Smooth muscle cell of bladder (primary cell): Measurements from ENCODE around the gene OR1F1. TPM values are rescaled to one million over a fixed set of nuclear protein-coding genes. Genes with fewer than 3 reads are reported as not detected.

Experiments used
- total RNA-seq: library from RNA; depleted of rRNA; stranded (reverse); fragments of >200 nt; gene quantifications from 2 replicates; pipeline ENCODE4 v1.2.3, GENCODE V29; 2014

Gene OR1F1
- total RNA-seq = not detected in 2 replicates

GRCh38 chr16:3187798-3188674 lies at the start of gene OR1F1:
Gene OR1F1, plus strand, starts transcription at chr16:3188204.

GRCh38 chr16:3234857-3235561 lies 47.0 kb downstream of the OR1F1 start, which contains the start of gene ZNF200:
Gene ZNF200, minus strand, starts transcription at chr16:3235158. Its CDS starts 1,403 bp downstream, at chr16:3233755.

Other genes with a start within 250 kb of the OR1F1 start
- gene KREMEN2, start 223.9 kb upstream of the OR1F1 start, total RNA-seq = not detected in 2 replicates
- 0.55 and 0.85 TPM in 2 replicates for gene PAQR4, start 218.9 kb upstream of the OR1F1 start, total RNA-seq
- gene PKMYT1, start 207.8 kb upstream of the OR1F1 start, total RNA-seq = 0.28 and 0.46 TPM in 2 replicates
- gene CLDN9, start 175.3 kb upstream of the OR1F1 start, total RNA-seq = not detected in 2 replicates
- not detected in 2 replicates for gene CLDN6, start 170.0 kb upstream of the OR1F1 start, total RNA-seq
- 99.8 and 151 TPM in 2 replicates for gene TNFRSF12A, start 167.8 kb upstream of the OR1F1 start, total RNA-seq
- 19.9 and 26.3 TPM in 2 replicates for gene HCFC1R1, start 164.3 kb upstream of the OR1F1 start, total RNA-seq
- gene THOC6, start 164.2 kb upstream of the OR1F1 start, total RNA-seq = 22.9 and 29.1 TPM in 2 replicates
- under 0.01 and 0.37 TPM in 2 replicates for gene BICDL2, start 151.3 kb upstream of the OR1F1 start, total RNA-seq
- under 0.01 TPM in 1 of 2 replicates, not detected in the other for gene MMP25, start 141.6 kb upstream of the OR1F1 start, total RNA-seq
- 2.1 and 8.2 TPM in 2 replicates for gene IL32, start 122.6 kb upstream of the OR1F1 start, total RNA-seq
- gene ZSCAN10, start 88.9 kb upstream of the OR1F1 start, total RNA-seq = not detected in 2 replicates
- gene ZNF205, start 75.6 kb upstream of the OR1F1 start, total RNA-seq = 11.8 and 12.8 TPM in 2 replicates
- gene ZNF213, start 53.2 kb upstream of the OR1F1 start, total RNA-seq = 2.6 and 3.5 TPM in 2 replicates
- gene ZNF200, start 47.0 kb downstream of the OR1F1 start, total RNA-seq = 6.5 and 7.4 TPM in 2 replicates
- under 0.01 and 0.14 TPM in 2 replicates for gene MEFV, start 68.4 kb downstream of the OR1F1 start, total RNA-seq
- 33.6 and 34.8 TPM in 2 replicates for gene ZNF263, start 95.3 kb downstream of the OR1F1 start, total RNA-seq
- 2.6 and 4.6 TPM in 2 replicates for gene TIGD7, start 117.2 kb downstream of the OR1F1 start, total RNA-seq
- 12.7 and 17.5 TPM in 2 replicates for gene ZNF75A, start 117.3 kb downstream of the OR1F1 start, total RNA-seq
- 0.09 and 0.14 TPM in 2 replicates for gene OR2C1, start 167.7 kb downstream of the OR1F1 start, total RNA-seq
- gene ZSCAN32, start 212.8 kb downstream of the OR1F1 start, total RNA-seq = 9.5 TPM in 2 replicates
- gene ZNF174, start 213.0 kb downstream of the OR1F1 start, total RNA-seq = 4.7 and 5.5 TPM in 2 replicates